K562 treated with DMSO at 1 percent for 24 hours (cell line): ENCODE measurements around the gene FAM98A. TPM values are rescaled to one million over a fixed set of nuclear protein-coding genes. Genes with fewer than 3 reads are reported as not detected.

Experiments used
- total RNA-seq: library from RNA; unstranded; fragments of 300-600 nt; gene quantifications from 2 replicates; pipeline ENCODE4 v1.2.3, GENCODE V29; 2022; ENCODE audit warnings: low read depth; ENCODE audit not compliant: insufficient read depth

The FAM98A gene
- 15.9 and 27.6 TPM in 2 replicates for total RNA-seq

DNA sequence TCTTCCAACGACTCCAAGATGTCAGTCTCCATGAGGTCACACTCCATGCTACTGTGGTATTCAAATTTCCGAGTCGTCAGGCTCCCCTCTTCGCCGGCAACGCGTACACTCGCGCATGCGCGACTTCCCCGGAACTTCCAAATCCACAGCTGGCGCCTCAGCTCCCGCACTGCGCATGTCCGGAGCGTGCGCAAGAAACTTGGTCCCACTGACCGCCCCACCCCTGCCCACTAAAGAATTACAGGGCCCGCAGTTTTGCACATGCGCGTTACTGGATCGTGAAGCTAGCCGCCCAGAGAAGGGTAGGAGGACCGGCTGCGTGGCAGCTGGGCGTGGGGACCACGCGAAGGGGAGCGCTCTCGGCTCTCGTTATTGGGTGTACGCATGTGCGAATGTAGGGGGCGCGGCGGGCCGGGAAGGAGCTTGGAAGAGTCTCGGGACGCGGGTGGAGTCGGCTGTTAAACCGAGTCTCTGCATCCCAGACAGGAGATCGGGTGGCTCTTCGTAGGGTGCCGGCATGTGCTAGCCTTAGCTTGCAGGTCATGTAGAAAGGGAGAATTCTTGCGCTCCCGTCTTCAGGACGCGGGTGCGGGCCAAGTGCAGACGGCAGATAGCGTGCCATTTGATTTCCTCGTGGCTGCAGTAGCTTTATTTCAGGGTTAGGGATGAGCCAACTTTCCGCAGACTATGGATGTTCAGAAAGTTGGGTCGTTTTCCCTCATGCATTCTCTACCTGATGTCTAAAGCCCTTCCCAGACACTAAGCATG, at the start of gene FAM98A:
FAM98A (minus strand) TSS at position 125 of the 768 bp plus-strand sequence; CDS start at position 47, 78 bp downstream.

Other genes with a start within 250 kb of the FAM98A start
- 0.87 and 1.6 TPM in 2 replicates for gene RASGRP3, start 122.7 kb downstream of the FAM98A start, total RNA-seq